ENCODE data around the gene DDT.
"Not testable (repeated sequence)": the region's sequence is repeated elsewhere in the genome, so short reads cannot be mapped to it uniquely, and the experiment has no call there.

Gene DDT

GRCh38 chr22:23974345-23974744, at the start of gene DDT:
DDT (minus strand) TSS chr22:23974441; CDS start chr22:23974414, 27 bp downstream.
- in situ Hi-C loops (cut with MboI; ENCODE audit: low sequenced_read_pairs): not testable (repeated sequence)

DNA sequence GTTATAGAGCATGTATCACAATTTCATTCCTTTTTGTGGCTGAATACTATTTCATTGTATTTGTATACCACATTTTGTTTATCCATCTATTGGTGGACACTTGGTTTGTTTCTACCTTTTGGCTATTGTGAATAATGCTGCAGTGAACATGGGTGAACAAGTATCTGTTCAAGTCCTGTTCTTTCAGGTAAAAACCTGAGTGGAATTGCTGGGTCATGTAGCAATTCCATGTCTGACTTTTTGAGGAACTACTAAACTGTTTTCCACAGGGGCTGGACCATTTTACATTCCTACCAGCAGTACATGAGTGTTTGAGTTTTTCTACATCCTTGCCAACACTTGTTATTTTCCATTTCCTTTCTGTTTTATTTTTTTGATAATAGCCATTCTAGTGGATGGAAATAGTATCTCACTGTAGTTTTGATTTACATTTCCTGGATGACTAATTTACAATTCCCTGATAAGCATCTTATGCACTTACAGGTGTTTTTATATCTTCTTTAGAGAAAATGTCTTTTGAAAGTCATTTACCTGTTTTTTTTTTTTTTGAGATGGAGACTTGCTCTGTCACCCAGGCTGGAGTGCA, 49.1 kb upstream of the DDT start:
- in situ Hi-C loops (cut with MboI; ENCODE audit: low sequenced_read_pairs): no loop called here

GRCh38 chr22:24021304-24021703, 47.1 kb upstream of the DDT start:
- in situ Hi-C loops (cut with MboI; ENCODE audit: low sequenced_read_pairs): no loop called here

GRCh38 chr22:24016156-24016555, 41.9 kb upstream of the DDT start:
- in situ Hi-C loops (cut with MboI; ENCODE audit: low sequenced_read_pairs): no loop called here

DNA sequence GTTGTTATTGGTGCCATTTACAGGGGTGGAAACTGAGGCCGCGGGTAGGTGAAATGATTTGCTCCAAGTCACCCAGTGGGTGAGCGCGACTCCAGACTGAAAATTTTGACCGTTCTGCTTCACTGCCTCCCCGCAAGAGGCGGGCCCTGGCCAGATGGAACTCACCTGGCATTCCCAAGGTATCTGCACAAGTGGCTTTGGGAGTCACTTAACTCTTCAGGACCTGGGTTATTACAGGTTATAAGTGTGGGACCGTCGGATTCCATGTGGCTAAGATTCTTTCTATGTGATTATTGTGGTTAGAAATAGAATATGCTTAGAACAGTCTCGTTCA, 37.5 kb upstream of the DDT start:
- in situ Hi-C loops (cut with MboI; ENCODE audit: low sequenced_read_pairs): no loop called here

- in situ Hi-C loops (cut with MboI; ENCODE audit: low sequenced_read_pairs): no loop called here
These were observed 35.8 kb upstream of the DDT start for GRCh38 chr22:24010018-24010391.

DNA sequence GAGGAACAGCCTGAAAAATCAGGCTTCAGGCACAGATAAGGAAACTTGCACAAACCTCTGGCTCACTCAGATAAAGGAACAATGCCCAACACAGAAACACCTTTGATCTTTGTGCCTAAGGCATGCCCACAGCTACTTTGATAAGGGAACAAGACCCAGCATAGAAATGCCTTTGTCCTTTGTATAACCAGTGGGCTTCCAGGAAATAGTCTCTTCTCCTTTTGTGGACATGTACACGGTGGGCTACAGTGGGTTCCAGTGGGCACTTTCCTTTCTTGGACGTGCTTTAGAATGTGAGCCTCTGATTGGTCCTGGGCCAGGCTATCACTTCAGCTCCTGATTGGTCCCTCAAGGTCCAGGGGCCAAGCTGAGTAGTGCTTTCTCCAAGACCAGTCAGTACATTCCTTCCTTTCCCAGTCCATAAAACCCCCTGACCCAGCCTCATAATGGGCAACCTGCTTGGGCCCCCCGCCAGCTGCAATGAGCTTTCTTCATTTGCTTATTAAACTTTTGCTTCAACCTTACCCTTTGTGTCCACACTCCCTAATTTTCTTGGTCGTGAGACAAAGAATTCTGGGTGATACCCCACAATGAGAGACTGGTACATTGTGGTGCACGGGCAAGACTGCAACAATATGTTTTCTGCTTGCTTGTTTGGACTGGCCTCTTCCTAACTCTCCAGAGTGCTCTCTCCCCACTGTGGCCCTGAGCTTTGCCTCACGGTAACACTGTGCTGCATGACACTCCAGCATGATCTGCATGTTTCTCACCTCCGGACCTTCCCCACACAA, 35.2 kb upstream of the DDT start:
- in situ Hi-C loops (cut with MboI; ENCODE audit: low sequenced_read_pairs): no loop called here

DNA sequence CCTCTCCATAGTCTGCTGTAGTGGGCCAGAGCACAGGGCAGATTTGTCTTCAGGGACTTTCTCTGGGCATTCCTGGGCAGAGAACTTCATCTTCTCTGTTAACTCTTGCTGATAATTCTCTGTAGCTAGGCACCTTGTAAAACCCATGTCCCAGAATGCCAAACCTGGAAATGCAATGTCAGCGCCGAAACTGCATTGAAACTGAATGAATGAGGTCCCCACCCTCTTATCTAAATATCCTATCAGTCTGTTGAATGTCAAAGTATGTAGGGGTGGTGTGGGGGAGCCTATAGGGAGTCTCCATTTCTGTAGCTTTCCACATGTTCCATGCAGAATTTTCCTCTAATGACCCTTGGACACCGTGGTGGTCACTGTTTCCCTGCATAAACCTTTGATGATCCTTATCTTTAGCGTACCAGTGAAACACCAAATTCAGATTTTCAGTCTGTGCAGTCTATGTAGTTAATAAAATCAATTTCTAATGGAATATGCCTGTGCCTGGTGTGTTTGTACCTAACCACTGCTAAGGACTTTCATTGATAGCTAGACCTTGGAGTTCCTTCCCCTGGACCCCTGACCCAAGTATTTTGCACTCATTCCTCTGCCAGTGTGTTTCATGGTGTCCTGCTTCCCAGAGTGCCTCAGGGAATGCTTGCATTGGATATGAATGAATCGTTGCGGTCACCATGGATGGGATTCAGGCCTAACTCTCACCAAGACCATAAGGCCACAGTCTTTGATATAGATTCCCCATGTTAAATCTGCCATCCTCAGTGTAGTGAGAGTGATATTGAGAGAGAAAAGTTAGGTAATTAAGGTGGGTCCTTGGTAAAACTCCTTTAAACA, 34.4 kb upstream of the DDT start:
- in situ Hi-C loops (cut with MboI; ENCODE audit: low sequenced_read_pairs): no loop called here

DNA sequence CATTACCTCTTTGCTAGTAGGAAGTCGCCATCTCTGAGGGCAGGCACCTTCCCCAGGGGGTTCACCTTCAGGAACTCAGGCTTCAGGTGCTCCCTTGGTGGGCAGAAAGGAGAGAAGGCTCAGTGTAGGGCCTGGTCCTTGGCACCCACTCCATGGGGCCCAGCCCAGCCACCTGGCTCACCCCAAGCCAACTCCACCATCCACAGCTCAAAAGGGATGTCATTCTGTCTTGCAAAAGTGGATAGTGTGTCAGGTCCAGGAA, 33.7 kb upstream of the DDT start:
- in situ Hi-C loops (cut with MboI; ENCODE audit: low sequenced_read_pairs): no loop called here

- in situ Hi-C loops (cut with MboI; ENCODE audit: low sequenced_read_pairs): no loop called here
These were observed 33.2 kb upstream of the DDT start for GRCh38 chr22:24007253-24008021.

GRCh38 chr22:24006914-24007214, 32.6 kb upstream of the DDT start:
- in situ Hi-C loops (cut with MboI; ENCODE audit: low sequenced_read_pairs): no loop called here

- in situ Hi-C loops (cut with MboI; ENCODE audit: low sequenced_read_pairs): no loop called here
These were observed 32.1 kb upstream of the DDT start for GRCh38 chr22:24006207-24006913.

GRCh38 chr22:24005201-24005600, 31.0 kb upstream of the DDT start, which contains the start of gene GSTT4:
GSTT4 (minus strand) TSS chr22:24005453; CDS start chr22:24005356, 97 bp downstream.
- in situ Hi-C loops (cut with MboI; ENCODE audit: low sequenced_read_pairs): no loop called here

DNA sequence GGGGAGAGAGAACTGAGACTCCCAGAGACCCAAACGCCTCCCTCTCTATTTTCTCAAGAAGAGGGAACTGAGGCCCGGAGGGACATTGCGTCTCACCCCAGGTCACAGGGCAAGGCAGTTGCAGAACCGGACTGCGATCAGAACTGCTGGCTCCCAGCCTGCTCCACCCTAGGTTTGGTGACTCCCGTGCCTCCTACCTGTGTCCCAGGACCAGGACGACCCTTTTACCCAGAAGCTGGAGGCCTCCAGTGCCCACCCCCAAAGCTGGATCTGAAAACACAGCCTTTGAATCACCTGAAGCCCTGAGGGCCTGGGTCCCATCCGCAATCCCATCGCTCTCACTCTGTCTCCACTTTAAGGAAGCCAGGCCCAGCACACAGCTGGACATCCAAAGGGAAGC, 29.6 kb upstream of the DDT start:
- in situ Hi-C loops (cut with MboI; ENCODE audit: low sequenced_read_pairs): no loop called here

DNA sequence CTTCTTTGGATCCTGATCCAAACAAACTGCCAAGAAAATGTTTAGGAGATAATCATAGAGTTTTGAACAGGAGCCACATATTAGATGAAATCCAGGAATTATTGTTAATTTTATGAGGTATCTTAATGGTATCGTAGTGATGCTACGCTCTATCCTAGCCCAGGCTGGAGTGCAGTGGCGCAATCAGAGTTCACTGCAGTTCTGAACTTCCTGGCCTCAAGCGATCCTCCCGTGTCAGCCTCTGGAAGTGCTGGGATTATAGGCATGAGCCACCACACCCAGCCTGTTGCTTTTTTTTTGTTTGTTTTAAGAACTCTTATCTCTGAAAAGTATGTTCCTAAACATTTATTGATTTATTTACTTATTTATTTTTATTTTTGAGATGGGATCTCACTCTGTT, 28.6 kb upstream of the DDT start:
- in situ Hi-C loops (cut with MboI; ENCODE audit: low sequenced_read_pairs): no loop called here

DNA sequence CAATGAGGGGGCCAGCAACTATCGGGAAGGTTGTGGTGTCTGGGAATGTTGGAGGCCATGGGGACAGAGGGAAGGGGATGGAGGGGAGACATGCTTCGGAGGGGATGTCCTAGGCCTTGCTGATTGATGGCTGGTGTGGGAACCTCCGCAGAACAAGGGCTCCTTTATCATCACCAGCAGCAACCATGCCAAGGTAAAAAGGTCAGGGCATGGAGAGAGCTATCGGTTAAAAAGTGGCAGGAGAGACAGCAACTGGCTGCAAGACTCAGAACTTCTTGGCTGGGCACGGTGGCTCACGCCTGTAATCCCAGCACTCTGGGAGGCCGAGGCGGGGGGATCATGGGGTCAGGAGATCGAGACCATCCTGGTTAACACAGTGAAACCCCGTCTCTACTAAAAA, 28.0 kb upstream of the DDT start:
- in situ Hi-C loops (cut with MboI; ENCODE audit: low sequenced_read_pairs): no loop called here

DNA sequence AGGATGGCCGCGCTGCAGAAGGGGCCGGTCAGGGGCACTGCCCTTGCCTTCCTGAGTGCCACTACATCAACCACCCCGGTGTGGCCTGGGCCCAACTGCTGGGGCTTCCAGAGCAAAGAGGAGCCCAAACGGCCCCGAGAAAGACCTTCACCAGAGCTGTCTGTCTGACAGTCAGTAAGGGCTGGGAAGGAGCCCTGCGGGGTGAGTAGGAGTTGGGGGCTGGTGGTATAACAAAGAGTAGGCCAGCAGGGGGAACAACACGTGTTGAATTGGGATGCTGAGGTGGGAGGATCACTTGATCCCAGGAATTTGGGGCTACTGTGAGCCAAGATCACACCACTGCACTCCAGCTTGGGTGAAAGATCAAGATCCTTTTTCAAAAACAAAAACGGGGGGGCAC, 27.1 kb upstream of the DDT start:
- in situ Hi-C loops (cut with MboI; ENCODE audit: low sequenced_read_pairs): no loop called here

DNA sequence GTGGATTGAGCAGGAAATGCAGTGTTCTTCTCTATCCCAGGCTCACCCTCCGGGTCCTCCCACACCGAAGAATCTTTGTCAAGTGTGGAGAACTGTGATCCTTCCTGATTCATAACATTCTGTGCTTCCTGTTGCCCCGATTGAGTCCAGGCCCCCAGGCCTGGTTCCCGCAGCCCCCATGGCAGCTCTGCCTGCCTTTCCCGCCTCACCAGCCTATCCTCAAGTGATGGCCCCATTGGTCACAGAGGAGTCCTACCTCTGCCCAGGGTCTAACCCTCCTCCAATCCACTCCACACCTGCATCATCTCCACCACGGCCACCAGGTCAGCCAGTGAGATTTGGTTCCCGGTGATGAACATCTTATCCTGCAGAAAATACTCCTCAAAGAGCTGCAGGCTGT, 25.5 kb upstream of the DDT start:
- in situ Hi-C loops (cut with MboI; ENCODE audit: low sequenced_read_pairs): not testable (repeated sequence)

DNA sequence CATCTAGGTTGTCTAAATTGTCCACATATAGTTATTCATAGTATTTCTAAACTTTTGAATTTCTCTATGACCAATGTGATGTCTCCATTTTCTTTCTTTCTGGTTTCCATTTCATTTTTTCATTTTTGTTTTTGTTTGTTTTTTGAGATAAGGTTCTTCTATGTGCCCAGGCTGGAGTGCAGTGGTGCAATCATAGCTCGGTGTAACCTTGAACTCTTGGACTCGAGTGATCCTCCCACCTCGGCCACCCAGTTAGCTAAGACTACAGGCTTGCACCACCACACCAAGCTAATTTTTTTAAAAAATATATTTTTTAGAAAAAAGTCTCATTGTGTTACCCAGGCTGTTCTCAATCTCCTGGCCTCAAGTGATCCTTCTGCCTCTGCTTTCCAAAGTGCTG, 22.9 kb upstream of the DDT start:
- in situ Hi-C loops (cut with MboI; ENCODE audit: low sequenced_read_pairs): no loop called here

DNA sequence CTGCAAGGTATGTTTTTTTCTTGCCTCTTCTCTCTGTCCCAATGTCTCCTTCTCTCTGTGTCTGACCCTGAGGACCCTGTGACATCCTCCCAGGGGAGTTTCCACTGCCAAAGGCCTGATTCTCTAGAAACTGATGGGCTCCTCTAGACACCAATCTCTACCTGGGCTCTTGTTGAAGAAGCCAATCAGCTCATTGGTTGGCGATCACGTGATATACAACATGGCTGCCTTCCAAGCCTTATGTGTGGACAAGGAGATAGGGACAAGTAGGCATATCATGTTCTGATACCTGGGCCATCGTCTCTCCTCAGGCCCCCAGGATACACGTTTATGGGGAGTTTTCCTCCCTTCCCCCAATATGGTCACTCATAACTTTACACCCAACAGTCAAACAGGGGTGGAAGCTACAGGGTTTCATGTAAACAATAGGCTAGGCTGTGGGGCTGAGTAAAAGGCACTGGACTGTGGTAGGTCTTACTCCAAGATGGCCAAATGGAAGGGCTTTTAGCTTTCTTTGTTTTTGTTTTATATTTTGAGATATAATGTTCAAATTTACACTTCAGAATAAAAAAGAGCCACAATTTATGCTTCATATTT, 19.4 kb upstream of the DDT start:
- in situ Hi-C loops (cut with MboI; ENCODE audit: low sequenced_read_pairs): not testable (repeated sequence)

GRCh38 chr22:23993080-23993479, 18.8 kb upstream of the DDT start:
- in situ Hi-C loops (cut with MboI; ENCODE audit: low sequenced_read_pairs): not testable (repeated sequence)
